Endometrial microvascular endothelial cells (primary cell): Measurements from ENCODE around the gene PGBD5. TPM values are rescaled to one million over a fixed set of nuclear protein-coding genes. Genes with fewer than 3 reads are reported as not detected.

Source experiments
- in situ Hi-C: cut with HindIII; loops from 2 replicates; pipeline ENCODE4 v1.10.0; 2017; ENCODE audit warnings: low sequenced_read_pairs, low pct_unique_long_range_greater_than_20kb; ENCODE audit errors: inconsistent ontology term
- total RNA-seq: library from RNA; depleted of rRNA; stranded (reverse); fragments of >200 nt; gene quantifications from one replicate; pipeline ENCODE4 v1.2.3, GENCODE V29; 2015; ENCODE audit errors: inconsistent ontology term

Gene PGBD5
- total RNA-seq, 1 donor from 2014 or later: not detected

DNA sequence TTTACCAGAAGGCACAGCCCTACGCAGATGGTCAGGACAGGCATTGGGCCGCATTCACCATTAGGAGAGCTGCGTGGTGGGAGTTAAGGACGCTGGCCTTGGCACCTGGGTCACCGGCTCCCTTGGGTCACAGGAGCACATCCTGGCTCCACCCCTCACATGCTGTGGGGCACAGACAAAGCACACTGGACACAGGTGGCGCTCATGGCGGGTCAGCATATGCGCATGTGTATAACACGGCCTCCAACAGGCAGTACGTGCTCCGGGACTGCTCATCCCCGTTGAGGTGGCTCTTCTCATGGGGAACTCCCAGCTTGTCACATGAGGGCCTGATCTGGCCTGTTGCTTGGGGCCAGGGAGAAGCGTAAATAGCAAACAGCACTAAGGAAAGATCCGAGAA lies 25.0 kb downstream of the PGBD5 start:
- in situ Hi-C loops: no loop called here

DNA sequence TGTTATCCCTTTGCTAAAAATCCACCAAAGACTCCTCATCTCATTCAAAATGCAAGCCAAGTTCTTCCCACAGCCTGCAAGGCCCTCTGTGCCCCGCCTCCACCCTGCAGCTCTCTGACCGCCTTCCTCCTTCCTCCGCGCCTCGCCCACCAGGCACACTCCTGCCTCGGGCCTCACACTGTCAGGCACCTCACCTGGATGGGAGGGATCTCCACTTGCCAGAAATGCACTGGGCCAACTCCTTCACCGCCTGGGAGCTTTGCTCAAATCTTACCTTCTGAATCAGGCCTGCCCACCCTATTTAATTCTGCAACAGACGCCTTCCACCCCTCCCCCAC lies 26.2 kb downstream of the PGBD5 start:
- in situ Hi-C loops: no loop called here

DNA sequence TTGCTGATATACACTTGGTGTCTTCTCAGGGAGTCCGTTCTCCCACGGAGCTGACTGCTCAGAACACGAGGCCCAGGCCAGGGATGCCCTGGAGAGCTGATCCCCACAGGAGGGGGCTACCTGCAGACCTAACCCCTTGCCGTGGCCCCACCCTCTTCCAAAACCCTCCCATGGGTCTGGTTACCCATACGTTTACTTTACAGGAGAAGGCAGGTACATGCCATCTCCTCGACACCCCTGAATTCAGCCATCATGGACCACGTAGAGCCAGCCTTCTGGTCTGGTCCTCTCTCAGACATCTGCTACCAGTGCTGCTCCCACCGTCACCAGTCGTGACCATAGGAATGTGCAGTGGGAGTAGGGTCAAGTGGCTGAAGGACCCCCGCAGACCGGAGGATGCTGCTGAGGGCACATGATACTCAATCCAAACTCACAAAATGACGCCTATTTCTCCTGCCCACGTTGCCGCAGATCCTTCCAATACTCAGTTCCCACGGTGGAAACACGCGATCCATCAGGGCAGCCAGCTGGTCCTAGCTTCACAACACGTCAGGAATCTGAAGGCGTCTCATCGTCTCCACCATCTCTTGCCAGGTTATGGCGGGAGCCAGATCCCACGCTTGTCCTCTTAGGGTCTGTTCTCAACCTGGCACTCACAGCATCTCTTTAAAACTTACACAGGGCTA lies 26.7 kb downstream of the PGBD5 start:
- in situ Hi-C loops: no loop called here

DNA sequence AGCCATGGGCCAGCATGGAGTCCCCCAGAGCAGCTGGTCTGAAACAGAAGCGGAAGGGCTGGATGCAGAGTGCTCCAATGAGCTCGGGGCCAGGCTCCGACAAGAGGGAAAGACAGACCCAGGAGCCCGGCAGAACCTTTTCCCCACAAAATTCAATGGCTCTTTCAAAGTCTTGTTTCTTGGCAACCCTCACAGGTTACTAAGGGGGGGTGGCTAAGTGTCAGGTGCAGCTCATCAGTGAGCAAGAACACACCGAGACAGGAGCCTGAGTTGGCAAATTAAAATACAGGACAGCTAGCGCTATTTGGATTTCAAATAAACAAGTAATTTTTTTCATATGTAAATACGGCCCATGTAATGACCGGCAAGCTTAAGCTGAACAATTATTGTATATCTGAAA lies 27.3 kb downstream of the PGBD5 start:
- in situ Hi-C loops: no loop called here

DNA sequence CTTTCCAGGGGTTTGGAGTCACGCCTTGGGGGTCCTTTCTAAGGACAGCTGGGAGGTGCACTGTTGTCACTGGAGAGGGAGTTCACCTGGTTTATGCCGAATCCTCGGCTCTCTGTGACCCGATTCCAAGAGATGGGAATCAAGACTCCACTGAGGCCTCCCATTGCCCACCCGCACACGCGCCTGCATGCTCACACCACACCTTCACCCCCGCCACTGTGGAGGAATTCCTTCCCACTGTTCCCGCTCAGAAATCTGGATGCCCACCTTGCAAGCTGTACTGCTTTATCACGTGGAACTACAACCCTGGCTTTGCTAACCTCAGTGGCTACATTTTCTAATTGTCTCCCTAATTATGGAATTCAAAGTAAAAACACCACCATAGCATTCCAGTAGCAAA lies 29.2 kb downstream of the PGBD5 start:
- in situ Hi-C loops: no loop called here

DNA sequence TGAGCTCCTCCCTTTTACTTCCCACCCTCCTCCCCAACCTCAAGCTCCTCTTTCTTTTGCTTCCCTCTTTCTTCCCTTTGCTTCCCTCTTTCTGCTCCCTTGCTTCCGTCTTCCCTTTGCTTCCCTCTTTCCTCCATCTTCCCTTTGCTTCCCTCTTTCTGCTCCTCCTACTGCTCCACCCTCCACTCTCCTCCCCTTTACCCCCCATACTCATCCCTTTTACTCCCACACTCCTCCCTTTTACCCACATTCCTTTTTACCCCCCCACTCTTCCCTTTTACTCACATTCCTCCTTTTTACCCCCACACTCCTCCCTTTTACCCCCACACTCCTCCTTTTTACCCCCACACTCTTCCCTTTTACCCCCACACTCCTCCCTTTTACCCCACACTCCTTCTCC lies 30.2 kb downstream of the PGBD5 start:
- in situ Hi-C loops: no loop called here

DNA sequence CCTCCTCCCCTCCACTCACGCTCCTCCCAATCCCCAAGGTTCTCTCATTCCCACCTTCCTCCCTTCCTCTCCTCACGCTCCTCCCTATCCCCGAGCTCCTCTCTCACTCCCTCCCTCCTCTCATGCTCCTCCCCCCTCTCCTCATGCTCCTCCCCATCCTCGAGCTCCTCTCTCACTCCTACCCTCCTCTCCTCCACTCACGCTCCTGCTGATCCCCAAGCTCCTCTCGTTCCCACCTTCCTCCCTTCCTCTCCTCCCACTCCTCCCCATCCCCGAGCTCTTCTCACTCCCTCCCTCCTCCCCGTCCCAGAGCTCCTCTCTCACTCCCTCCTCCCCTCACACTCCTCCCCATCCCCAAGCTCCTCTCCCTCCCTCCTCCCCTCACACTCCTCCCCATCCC lies 31.4 kb downstream of the PGBD5 start:
- in situ Hi-C loops: no loop called here

DNA sequence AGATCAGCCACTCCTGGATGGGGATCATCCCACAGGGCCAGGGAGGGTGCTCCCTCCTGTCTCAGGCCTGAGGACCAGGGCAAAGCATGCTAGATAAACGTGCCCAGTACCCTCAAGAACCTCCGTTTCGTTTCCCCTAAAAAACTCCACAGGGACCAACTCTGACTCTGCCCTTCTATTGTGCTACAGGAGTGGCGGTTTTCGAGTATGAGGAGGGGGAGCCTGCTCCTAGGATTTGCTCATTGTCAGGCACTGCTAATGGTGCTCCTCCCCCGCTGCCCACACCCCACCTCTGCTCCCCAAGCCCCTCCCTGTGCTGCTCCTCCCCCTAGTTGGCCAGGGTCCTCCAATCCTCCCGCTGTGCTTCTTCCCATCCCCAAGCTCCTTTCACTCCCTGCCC lies 32.0 kb downstream of the PGBD5 start:
- in situ Hi-C loops: no loop called here

DNA sequence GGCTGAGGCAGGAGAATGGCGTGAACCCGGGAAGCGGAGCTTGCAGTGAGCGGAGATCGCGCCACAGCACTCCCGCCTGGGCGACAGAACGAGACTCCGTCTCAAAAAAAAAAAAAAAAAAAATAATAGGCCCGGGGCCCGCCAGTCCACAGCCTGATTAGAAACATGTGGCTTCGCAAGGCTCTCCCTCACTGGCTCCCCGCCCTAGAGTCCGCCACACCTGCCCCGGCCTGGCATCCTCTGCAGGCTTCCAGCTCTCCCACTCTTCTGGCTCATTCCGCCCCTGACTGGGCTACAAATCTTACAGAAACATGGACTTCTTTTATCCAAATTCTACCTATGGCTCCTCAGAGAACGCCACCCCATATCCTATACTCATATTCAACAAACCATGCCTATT lies 32.4 kb downstream of the PGBD5 start:
- in situ Hi-C loops: no loop called here

DNA sequence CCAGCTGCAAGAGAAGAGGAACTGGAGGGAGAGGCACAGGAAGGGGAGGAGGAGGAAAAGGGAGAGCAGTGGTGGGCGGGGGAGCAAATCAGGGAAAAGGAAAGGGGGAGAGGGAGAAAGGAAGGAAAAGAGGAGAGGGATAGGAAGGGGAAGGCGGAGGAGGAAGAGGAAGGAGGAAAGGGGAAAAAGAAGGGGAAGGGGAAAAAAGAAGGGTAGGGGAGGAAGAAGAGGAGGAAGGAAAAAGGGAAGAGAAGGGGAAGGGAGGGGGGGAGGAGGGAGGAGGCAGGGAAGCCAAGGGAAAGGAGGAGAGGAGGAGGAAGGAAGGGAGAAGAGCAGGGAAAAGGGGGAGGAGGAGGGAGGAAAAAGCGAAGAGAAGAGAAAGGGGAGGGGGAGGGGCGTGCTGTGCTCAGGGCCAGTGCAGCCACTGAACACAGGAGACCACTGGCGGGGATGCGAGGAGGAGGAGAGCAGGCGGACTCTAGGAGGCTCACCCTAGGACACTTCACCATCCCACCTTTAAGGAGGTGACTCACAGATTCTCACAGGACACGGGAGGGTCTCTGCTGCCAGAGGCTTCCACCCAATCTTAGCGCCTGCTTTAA lies 33.1 kb downstream of the PGBD5 start:
- in situ Hi-C loops: no loop called here

DNA sequence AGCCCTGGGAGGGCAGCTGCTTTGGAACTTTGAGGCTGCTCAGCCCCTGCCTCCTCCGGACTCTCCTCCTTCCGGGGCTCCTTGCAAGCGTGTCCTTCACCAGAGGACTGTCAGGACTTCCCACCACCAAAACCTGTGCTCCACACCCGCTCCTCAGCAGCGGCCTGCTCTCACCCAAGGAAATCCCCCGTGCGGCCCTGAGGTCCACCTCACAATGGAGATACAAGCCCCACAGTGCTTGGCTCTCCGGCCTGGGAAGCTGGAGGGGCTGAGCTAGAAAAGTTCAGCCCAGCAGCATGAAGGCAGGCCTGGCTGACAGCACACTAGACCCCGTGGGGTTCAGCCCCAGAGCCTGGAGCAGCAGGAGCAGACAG lies 33.6 kb downstream of the PGBD5 start:
- in situ Hi-C loops: no loop called here

DNA sequence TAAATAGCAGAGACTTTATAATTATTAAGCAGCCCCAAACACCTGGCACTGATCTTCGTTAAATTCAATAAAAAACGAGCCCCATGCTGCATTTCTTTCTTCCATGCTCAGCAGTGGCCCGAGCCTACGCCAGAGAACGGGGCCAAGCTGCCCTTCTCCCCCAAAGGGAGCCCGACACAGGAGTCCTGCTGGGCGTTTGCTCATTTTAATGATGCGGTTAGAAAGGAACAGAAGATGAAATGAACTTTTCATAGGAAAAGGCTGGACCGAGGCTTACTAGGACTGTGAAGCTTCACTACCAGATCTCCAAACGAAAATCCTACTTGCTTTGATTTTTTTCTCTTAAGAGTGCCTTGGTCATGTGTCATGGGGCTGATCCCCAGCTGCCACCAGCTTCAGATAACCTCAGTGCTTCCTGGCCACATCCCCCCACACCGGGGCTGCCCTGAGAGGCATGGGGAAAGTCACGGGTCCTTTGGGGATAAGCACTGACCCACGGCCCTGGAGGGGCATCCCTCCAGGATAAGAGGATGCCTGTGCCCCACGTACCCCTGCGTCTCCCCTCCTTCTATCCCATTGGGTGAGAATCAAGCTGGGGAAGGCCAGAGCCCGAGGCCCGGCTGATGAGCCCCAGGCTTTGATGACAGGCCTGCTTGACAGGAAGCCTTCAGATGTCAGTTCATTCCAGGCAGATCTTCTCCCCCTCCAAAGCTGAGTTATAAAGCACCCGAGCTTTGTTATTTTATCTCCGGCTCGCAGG lies 34.2 kb downstream of the PGBD5 start:
- in situ Hi-C loops: no loop called here

DNA sequence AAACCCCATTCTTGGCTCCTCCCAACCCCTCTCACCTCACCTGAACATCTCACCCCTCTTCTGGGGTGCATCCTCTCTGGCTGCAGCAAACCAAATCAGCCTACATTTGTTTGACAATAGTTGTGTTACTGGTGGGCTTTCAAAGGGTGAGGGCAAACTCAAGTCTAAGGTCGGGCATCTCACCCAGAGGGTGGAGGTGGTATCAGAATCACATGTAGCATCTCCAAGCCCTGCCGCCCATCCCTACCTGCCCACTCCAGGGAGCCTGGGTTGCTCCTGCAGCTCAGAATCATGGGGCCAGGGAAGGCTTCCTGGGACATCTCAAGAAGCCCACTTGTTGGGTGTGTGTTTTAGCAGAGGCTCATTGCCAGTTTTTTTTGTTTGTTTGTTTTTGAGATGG lies 35.8 kb downstream of the PGBD5 start:
- in situ Hi-C loops: no loop called here

DNA sequence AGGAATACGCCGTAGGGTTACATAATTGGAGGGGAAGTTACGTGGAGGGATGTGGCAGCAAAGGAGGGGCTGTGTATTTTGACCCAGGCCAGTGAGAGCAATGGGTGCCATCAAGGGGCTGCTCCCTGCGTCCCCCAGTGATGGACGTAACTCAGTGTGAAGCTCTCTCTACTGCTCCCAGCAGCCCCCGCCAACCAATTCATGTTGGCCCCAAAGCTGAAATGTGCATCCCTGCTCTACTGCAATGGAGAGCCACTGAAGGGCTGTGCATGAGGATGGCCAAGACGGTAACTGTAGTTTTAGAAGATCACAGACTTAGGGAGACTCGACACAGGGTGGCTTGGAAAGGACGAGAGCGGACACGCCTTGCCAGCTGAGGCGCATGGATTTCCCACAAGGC lies 38.3 kb downstream of the PGBD5 start:
- in situ Hi-C loops: no loop called here

DNA sequence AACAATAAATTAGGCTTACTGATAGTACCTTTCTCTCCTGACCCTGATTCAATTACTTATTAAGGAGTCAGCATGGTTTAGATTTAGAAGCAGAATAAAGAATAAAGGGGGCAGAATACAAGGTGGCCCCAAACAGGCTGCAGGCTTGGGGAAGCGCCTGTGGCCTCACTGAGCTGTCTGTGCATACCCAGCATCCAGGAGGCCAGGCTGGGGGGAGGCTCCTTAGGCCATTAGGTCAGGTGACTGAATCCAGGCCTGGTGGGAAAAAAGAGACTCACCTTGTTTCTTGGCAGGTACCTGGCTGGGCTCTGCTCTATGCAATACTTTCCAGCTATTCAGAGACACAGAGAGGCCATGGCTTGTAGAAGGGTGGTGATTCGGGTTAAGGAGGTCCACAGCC lies 38.8 kb downstream of the PGBD5 start:
- in situ Hi-C loops: no loop called here

DNA sequence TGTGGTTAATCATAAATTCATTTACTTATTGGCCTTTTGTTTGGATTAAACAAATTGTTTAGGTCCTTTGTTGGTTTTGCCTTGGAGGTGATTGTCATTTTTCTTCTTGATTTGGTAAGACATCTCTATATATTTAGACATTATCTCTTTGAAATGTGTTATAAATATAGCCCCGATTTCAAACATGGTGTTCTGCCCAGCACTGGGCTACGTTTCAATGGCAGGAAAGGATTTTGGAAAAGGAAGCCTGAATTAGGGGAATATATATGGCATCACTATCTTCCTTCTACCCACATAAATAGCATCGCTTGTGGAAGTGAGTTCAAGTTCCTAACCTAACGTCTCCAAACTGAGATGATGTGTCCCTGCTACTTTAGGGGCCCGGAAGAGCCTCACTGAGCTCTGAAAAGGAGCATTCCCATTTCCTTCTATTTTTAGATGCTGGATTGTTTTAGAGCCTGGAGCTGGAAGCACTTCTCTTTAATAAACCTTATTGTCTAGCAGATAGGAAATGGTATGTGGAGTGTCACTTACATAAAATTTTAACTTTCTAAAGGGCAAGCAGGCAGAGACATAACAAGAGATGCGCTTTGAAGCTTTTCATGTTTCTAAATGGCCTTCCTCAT lies 39.4 kb downstream of the PGBD5 start:
- in situ Hi-C loops: no loop called here

DNA sequence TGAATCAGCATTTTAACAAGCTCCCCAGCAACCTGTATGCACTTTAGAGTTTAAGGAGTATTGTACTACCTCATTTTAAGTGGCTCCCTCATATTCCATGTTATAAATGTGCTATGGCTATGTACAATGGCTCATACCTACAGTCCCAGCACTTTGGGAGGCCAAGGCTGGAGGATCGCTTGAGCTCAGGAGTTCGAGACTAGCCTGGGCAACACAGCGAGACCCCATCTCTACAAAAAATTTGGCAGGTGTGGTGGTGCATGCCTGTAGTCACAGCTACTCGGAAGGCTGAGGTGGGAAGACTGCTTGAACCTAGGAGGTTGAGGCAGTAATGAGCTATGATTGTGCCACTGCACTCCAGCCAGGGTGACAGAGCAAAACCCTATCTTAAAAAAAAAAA lies 40.2 kb downstream of the PGBD5 start:
- in situ Hi-C loops: no loop called here

DNA sequence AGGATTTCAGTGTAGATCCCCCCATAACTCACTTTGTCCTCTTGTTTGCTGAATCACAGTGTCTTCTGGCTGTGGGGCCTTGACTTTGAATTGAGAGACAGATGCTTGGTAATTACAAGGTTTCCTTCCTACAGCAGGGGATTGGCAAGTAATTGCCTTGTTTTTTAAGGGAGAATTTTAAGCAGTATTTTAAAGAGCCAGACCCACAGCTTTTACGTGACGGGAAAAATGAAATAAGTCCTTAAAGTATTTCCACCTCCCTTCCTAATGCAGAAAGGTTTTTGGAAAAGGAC lies 41.0 kb downstream of the PGBD5 start:
- in situ Hi-C loops: no loop called here

DNA sequence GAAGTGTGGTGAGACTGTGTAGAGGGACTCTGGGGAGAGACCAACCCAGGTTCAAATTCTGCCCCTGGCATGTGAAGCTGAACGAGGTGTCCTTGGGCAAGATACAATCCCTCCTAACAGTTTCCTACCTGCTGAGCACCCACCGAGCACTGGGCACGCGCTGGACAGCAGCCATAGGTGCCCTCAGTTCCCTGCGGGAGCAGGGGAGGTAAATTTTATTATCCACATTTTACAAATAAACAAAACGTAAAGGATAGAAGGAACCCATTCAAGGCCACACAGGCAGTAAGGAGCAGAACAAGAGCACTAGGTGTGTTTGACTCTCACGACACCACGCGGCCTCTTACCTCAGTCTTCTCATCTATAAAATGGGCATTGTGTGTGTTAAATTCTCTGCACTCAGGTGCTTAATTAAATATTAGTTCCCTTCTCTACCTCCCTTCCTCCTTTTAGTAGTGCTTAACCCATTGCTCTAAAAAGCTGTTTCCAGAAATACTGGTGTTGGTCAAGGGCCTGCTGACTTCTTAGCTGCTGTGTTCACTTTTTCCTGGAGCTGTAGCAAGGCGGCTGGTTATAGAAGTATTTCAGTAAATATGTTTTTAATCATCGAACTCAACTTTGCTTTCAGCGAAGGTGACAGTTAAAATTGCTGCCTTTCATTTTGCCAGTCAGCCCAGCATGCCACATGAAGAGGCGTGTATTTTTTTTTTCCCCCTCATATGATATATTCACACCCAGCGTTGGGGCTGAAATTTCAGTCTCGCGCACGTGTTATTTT lies 41.6 kb downstream of the PGBD5 start:
- in situ Hi-C loops: no loop called here

DNA sequence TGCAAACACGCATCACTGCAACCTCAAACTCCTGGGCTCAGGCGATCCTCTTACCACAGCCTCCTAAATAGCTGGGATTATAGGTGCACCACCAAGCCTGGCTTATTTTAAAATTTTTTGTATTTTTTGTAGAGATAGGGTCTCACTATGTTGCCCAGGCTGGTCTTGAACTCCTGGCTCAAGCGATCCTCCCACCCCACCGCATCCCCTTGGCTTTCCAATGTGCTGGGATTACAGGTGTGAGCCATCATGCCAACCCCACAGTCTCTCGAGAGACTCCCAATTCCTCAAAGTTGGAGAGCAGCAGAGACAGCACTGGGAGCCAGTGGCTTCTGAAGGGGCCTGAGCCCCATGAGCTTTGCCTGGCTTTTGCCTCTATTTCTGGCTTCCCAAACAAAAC lies 42.7 kb downstream of the PGBD5 start:
- in situ Hi-C loops: no loop called here
